Cardiac septum (tissue), 1 donor: Measurements from ENCODE around the gene WFS1. TPM values are rescaled to one million over a fixed set of nuclear protein-coding genes. Genes with fewer than 3 reads are reported as not detected.

Experiments
- DNase-seq: peaks from one replicate; pipeline ENCODE4 v3.0.0-alpha.2; 2020; ENCODE audit warnings: low spot score
- intact Hi-C: fragments of 100-400 bp; cut with DNase I; formaldehyde crosslinking; loops from one replicate; pipeline ENCODE4 v1.14.0; 2022
- total RNA-seq: library from RNA; stranded (reverse); fragmentation: NEBNext Ultra II Directional; extraction: Animal tissue kit (Norgen Biotek cat#: 25700); gene quantifications from one replicate; pipeline ENCODE4 v1.2.1, GENCODE V29; 2021
- donor health status: DM: no; HTN: no; CAD: no.

The WFS1 gene
- total RNA-seq, 1 donor from 2014 or later, result 48.4 TPM

DNA sequence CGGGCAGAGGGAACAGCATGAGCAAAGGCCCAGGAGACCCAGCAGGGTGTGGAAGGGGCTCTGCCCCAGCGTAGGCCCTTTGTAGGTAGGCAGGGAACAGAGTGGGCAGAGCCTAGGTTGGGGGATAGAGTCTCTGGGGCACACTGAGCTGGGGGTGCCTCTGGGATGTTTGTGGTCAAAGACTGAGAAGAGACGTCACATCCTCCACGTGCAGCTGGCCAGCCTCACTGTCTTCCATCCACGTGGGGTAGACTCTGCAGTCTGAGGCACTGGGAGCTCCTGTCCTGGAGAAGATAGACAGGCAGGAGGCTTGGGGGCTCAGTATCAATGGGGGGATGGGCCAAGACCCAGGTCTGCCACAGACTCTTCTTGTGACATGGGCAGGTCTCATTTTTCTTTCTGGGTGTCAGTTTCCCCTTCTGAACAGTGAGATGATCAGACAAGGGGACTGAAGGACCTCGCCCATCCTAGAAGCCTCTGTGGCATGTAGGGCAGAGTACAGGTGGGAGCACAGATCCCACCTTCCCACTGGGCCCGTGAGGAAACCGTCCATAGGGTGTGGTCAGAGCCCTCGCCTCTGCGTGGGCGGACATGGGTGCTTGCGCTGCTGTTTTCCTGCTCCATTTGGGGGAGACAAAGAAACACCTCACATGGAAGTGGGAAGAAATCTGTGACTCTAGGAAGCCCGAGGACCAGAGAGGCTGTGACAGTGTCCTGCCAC lies 22.9 kb downstream of the WFS1 start:
- no peak for DNase-seq
- intact Hi-C loops, result no loop called here

DNA sequence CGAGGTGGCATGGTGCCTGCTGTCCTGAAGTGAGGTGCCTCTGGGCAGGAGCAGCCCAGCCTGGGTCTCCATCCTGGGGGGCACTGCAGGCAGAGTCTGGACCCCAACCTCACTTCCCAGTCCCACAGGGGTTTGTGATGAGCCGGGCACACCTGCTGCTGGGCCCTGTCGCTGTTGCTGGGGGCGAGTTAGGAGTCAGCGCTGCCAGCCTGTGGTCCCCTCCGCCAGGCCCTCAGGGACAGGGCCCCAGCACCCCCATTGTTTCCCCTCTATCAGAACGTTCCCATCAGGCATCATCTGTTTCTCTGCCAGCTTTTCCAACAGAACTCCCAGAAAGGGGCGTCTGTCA lies 23.4 kb downstream of the WFS1 start:
- intact Hi-C loops, result no loop called here
- no peak for DNase-seq

GRCh38 chr4:6293661-6294060 lies 24.0 kb downstream of the WFS1 start:
- no peak for DNase-seq
- intact Hi-C loops, result no loop called here

DNA sequence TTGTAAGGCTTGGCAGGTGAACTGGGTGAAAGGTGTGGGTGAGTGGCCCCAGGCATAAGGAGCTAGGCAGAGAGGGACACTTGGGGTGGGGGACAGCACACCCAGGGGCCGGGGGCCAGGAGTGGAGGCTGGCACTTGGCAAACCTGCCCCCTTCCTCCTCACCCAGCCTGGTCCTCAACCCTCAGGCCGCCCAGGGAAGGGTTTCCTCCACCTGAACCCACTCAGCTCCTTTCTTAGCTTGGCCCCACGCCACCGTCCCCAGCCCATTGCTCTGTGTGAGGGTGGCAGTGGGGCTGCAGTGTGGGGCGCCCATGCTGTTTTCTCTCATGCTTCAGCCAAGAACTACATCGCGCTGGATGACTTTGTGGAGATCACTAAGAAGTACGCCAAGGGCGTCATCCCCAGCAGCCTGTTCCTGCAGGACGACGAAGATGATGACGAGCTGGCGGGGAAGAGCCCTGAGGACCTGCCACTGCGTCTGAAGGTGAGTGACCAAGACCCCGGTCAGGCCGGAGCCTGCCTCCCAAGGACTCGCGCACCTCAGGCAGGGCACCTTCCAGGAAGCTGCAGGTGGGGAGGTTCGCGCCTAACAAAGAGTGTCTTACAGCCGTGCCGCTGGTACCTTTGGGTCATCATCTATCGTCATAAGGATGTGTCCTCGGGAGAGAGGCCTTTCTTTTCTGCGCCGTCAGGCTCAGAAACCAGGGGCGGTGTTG lies 25.2 kb downstream of the WFS1 start:
- no peak for DNase-seq
- intact Hi-C loops, result no loop called here

DNA sequence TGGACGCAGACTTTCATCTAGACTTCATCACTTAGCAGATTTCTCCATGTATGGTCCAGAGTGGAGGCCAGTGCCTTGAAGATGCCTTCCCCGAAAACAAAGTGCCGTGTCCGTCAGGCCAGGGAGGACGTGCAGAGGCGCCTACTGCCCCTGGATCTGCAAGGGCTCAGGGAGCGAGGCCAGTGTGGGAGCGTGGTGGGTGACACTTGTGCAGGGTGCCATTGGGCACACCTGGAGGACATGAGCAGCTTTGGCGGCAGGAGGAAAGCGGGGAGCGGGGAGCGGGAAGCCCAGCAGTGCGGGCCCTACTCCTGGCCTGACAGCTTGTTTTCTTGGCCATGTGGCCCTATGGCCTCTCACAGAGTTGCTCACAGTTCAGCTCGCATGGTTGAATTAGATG lies 25.8 kb downstream of the WFS1 start:
- DNase-seq, result no peak
- intact Hi-C loops, result no loop called here

GRCh38 chr4:6296026-6296425 lies 26.4 kb downstream of the WFS1 start:
- no peak for DNase-seq
- intact Hi-C loops, result no loop called here

GRCh38 chr4:6297266-6297815 lies 27.7 kb downstream of the WFS1 start:
- no peak for DNase-seq
- intact Hi-C loops, result no loop called here

DNA sequence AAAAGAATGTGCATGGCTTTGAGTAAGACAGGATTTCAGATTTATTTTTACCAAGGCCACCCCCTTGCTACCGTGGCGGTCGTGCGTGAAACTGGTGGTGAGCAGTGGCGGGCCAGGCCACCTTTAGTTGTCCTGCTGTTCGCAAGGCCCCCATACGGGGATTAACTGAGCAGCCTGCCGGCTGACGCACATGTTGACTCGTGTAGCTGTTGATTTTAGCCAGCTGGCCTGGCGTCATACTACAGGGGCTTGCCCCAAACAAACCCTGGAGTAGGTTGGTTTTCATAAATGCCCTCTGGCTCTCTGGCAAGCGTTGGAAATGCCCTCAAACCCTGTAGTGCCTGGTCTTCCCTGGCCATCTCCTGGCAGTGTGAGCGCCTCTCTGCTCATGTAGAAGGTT lies 28.4 kb downstream of the WFS1 start:
- intact Hi-C loops, result no loop called here
- DNase-seq, result no peak

GRCh38 chr4:6298852-6299251 lies 29.2 kb downstream of the WFS1 start:
- intact Hi-C loops, result no loop called here
- DNase-seq, result no peak

GRCh38 chr4:6299875-6300274 lies 30.2 kb downstream of the WFS1 start:
- intact Hi-C loops, result no loop called here
- DNase-seq, result no peak

- no peak for DNase-seq
- intact Hi-C loops, result no loop called here
Measured at GRCh38 chr4:6300359-6300758, 30.7 kb downstream of the WFS1 start.

DNA sequence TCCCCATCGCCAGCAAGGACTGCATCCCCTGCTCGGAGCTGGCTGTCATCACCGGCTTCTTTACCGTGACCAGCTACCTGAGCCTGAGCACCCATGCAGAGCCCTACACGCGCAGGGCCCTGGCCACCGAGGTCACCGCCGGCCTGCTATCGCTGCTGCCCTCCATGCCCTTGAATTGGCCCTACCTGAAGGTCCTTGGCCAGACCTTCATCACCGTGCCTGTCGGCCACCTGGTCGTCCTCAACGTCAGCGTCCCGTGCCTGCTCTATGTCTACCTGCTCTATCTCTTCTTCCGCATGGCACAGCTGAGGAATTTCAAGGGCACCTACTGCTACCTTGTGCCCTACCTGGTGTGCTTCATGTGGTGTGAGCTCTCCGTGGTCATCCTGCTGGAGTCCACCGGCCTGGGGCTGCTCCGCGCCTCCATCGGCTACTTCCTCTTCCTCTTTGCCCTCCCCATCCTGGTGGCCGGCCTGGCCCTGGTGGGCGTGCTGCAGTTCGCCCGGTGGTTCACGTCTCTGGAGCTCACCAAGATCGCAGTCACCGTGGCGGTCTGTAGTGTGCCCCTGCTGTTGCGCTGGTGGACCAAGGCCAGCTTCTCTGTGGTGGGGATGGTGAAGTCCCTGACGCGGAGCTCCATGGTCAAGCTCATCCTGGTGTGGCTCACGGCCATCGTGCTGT lies 31.5 kb downstream of the WFS1 start:
- DNase-seq, result no peak
- intact Hi-C loops, result no loop called here

DNA sequence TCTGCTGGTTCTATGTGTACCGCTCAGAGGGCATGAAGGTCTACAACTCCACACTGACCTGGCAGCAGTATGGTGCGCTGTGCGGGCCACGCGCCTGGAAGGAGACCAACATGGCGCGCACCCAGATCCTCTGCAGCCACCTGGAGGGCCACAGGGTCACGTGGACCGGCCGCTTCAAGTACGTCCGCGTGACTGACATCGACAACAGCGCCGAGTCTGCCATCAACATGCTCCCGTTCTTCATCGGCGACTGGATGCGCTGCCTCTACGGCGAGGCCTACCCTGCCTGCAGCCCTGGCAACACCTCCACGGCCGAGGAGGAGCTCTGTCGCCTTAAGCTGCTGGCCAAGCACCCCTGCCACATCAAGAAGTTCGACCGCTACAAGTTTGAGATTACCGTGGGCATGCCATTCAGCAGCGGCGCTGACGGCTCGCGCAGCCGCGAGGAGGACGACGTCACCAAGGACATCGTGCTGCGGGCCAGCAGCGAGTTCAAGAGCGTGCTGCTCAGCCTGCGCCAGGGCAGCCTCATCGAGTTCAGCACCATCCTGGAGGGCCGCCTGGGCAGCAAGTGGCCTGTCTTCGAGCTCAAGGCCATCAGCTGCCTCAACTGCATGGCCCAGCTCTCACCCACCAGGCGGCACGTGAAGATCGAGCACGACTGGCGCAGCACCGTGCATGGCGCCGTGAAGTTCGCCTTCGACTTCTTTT lies 32.2 kb downstream of the WFS1 start:
- no peak for DNase-seq
- intact Hi-C loops, result no loop called here

DNA sequence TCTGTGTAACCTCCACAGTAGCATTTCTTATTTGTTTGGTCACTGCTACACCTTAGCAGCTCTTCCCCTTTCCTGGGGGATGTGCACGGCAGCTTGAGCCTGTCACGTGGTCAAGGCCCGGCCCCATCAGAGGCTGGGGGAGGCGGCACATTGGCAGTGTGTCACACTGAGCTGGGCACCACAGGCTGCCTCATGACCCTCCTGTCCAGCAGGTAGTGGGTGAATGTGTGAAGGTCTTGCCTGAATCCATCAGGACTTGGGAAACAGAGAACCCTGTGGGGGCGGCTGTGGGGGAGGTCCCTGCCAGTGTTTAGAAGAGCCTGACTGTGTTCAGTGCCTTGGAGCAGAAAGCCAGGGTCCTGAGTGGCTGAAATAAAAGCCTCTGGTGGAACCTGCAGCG lies 33.2 kb downstream of the WFS1 start:
- intact Hi-C loops, result no loop called here
- DNase-seq, result no peak

GRCh38 chr4:6303943-6304342 lies 34.3 kb downstream of the WFS1 start:
- intact Hi-C loops, result no loop called here
- DNase-seq, result no peak

GRCh38 chr4:6306299-6306698 lies 36.6 kb downstream of the WFS1 start:
- intact Hi-C loops, result no loop called here
- no peak for DNase-seq

DNA sequence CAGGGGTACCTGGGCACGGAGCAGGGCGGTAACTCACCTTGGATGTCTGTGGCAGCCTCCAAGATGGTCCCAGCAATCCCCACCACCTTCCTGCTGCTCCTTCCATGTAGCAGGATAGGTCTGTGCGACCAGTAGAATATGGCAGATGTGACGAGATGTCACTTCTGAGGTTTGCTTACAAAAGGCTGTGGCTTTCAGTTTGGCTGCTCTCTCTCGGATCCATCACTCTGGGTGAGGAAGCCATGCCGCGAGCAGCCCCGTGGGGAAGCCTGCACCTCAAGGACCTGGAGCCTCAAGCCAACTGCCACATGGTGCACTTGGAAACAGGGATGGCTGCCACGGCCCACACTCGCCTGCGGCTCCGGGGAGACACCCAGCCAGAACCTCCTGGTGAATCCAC lies 37.6 kb downstream of the WFS1 start:
- intact Hi-C loops, result no loop called here
- no peak for DNase-seq

- DNase-seq, result no peak
- intact Hi-C loops, result no loop called here
Measured at GRCh38 chr4:6307891-6308290, 38.2 kb downstream of the WFS1 start.

GRCh38 chr4:6308899-6309643 lies 39.4 kb downstream of the WFS1 start:
- DNase-seq, result no peak
- intact Hi-C loops, result no loop called here
